OCI-LY3 (cell line): Measurements from ENCODE around the gene RRAGD.

Experiments used
- H2AFZ ChIP-seq: fragments of 200-600, 300-600 bp; shearing (Covaris generic); 2 replicates; pipeline ENCODE4 v1.6.0; 2014; ENCODE audit warnings: antibody characterized with exemption, low read depth, low read length
- H3K27ac ChIP-seq: fragments of 200-600, 300-600 bp; sonication (generic); 2 replicates; pipeline ENCODE4 v1.5.1; 2014; ENCODE audit warnings: mild to moderate bottlenecking, low read length, moderate library complexity, mixed read lengths
- H3K27me3 ChIP-seq: fragments of 200-600, 300-600 bp; sonication (generic); 2 replicates; pipeline ENCODE4 v1.6.1; 2014; ENCODE audit warnings: low read depth, low read length, mixed read lengths
- H3K36me3 ChIP-seq: fragments of 200-600, 300-600 bp; sonication (generic); replicated peaks from 2 replicates; pipeline ENCODE3; 2014; ENCODE audit warnings: low read depth, low read length, mixed read lengths
- H3K4me1 ChIP-seq: fragments of 300-600, 200-600 bp; sonication (generic); 2 replicates; pipeline ENCODE4 v1.6.1; 2014; ENCODE audit warnings: low read length, mixed read lengths
- H3K4me2 ChIP-seq: fragments of 200-600, 300-600 bp; sonication (generic); 2 replicates; pipeline ENCODE4 v1.6.1; 2014; ENCODE audit warnings: low read length, mixed read lengths
- H3K4me3 ChIP-seq: fragments of 300-600, 200-600 bp; sonication (generic); 2 replicates; pipeline ENCODE4 v1.5.1; 2014; ENCODE audit warnings: antibody characterized with exemption, mild to moderate bottlenecking, low read length, moderate library complexity
- H3K79me2 ChIP-seq: fragments of 300-600, 200-600 bp; shearing (Covaris generic); 2 replicates; pipeline ENCODE4 v1.6.1; 2014; ENCODE audit warnings: mild to moderate bottlenecking, low read length, mixed read lengths
- H3K9ac ChIP-seq: fragments of 300-600, 200-600 bp; shearing (Covaris generic); 2 replicates; pipeline ENCODE4 v1.6.0; 2014; ENCODE audit warnings: mild to moderate bottlenecking, low read length, moderate library complexity
- H3K9me3 ChIP-seq: fragments of 200-600, 300-600 bp; shearing (Covaris generic); 2 replicates; pipeline ENCODE4 v1.6.1; 2014; ENCODE audit warnings: low read length, mixed read lengths; ENCODE audit not compliant: insufficient read depth
- H4K20me1 ChIP-seq: fragments of 200-600, 300-600 bp; sonication (generic); 2 replicates; pipeline ENCODE4 v1.6.1; 2016; ENCODE audit warnings: low read length, mixed read lengths; ENCODE audit not compliant: insufficient read depth
- EZH2phosphoT487 ChIP-seq: fragments of 200-600 bp; shearing (Covaris generic); IDR thresholded peaks from 2 replicates; pipeline ENCODE4 v1.6.1; 2018; ENCODE audit warnings: antibody characterized with exemption, mixed run types, low read depth
- TF ChIP-seq, protein P1 (sequence below): fragments of 200-600, 300-600 bp; sonication (generic); IDR thresholded peaks from 2 replicates; pipeline ENCODE4 v1.5.1; 2014; ENCODE audit warnings: antibody characterized with exemption, low read length, low read depth

RRAGD gene

DNA sequence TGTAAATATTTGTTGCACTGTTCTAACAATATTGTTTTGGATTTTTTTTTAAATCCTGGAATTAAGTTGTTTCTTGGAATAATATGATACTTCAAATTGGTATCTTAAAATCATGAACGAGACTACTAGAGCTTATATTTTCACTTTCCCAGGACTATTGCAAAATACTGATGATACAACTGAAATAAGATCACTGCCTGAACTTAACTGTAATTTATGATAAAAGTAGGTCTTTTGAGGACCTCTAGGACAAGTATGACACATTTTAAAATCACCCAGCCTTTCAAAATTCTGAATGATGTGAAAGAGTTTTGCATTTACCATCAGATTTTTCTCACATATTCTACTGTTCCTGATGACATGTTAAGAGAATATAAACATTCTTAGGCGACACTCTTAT lies 50.9 kb downstream of the RRAGD start:
- Histone ChIP-seq H3K36me3 (no peaks in the 10 kb centered on the region), H4K20me1 (no peaks in the 10 kb centered on the region), H3K4me3 (no peak overlapping the region), H3K79me2 (no peaks in the 10 kb centered on the region), H3K4me1 (peaks cover 31% of the 10 kb centered on the region), H3K9me3 (no peaks in the 10 kb centered on the region), H3K4me2 (no peak overlapping the region), H3K27ac (no peak overlapping the region), H2AFZ (no peak overlapping the region), H3K9ac (no peak overlapping the region), H3K27me3 (no peaks in the 10 kb centered on the region)
- TF ChIP-seq EZH2phosphoT487 = no peak
- TF ChIP-seq, protein P1, sequence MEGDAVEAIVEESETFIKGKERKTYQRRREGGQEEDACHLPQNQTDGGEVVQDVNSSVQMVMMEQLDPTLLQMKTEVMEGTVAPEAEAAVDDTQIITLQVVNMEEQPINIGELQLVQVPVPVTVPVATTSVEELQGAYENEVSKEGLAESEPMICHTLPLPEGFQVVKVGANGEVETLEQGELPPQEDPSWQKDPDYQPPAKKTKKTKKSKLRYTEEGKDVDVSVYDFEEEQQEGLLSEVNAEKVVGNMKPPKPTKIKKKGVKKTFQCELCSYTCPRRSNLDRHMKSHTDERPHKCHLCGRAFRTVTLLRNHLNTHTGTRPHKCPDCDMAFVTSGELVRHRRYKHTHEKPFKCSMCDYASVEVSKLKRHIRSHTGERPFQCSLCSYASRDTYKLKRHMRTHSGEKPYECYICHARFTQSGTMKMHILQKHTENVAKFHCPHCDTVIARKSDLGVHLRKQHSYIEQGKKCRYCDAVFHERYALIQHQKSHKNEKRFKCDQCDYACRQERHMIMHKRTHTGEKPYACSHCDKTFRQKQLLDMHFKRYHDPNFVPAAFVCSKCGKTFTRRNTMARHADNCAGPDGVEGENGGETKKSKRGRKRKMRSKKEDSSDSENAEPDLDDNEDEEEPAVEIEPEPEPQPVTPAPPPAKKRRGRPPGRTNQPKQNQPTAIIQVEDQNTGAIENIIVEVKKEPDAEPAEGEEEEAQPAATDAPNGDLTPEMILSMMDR = no peak

DNA sequence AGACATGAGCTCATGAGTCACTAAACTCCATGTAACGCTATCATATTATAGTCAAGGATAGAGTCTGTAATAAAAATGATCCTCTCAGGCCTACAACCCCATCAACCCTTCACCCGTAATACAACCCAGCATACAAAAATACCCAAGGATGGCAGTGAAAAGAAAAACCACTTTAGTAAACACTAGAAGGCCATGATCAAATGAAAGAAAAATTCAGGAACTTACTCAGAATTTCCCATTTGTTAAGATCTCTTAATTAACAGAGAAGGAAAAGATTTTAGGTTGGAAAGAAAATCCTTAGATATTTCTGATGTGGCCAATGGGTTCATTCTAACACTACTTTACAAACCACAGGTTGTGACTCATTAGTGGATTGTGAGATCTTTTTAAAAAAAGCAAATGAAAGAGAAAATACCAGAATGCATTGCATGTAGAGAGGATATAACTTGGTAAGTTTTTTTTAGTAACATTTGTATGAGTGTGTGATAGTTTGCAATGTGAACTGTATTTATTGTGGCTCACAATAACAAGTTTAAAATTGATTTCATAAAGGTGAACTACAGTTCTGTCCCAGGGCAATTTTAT lies 51.6 kb downstream of the RRAGD start:
- no peak overlapping the region for H3K27ac ChIP-seq
- no peak overlapping the region for H3K4me3 ChIP-seq
- no peaks in the 10 kb centered on the region for H3K79me2 ChIP-seq
- TF ChIP-seq, protein P1 = no peak
- no peak for TF ChIP-seq EZH2phosphoT487
- H3K4me1 ChIP-seq = peaks cover 37% of the 10 kb centered on the region
- no peak overlapping the region for H3K9ac ChIP-seq
- H3K4me2 ChIP-seq = no peak overlapping the region
- no peak overlapping the region for H2AFZ ChIP-seq
- no peaks in the 10 kb centered on the region for H4K20me1 ChIP-seq
- no peaks in the 10 kb centered on the region for H3K9me3 ChIP-seq
- no peaks in the 10 kb centered on the region for H3K27me3 ChIP-seq
- H3K36me3 ChIP-seq = no peaks in the 10 kb centered on the region

DNA sequence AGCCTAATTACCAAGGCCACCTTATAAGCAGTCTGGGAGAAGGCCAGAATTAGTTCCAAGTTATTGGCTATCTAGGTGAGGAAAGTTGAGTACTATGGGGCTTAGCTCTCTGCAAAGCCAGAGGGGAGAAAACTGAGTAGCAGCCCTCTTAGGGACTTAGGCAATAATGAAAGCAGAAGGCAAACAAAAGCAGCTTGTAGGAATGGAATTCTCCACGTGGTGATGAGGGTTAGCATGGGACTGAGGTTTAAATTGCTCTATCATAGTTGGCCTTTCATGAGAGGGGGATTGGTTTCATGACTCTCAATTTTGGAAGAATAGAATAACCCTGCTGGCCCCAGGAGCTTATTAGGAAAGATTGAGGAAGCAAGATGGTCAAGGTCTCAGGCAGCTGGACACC lies 52.5 kb downstream of the RRAGD start:
- Histone ChIP-seq H2AFZ (no peak overlapping the region), H3K4me3 (no peak overlapping the region), H3K9ac (no peak overlapping the region), H3K27me3 (no peaks in the 10 kb centered on the region), H3K36me3 (no peaks in the 10 kb centered on the region), H3K4me1 (peaks cover 40% of the 10 kb centered on the region), H3K27ac (no peak overlapping the region), H3K4me2 (no peak overlapping the region), H3K79me2 (no peaks in the 10 kb centered on the region), H4K20me1 (no peaks in the 10 kb centered on the region), H3K9me3 (no peaks in the 10 kb centered on the region)
- TF ChIP-seq, protein P1 = no peak
- TF ChIP-seq EZH2phosphoT487 = no peak

DNA sequence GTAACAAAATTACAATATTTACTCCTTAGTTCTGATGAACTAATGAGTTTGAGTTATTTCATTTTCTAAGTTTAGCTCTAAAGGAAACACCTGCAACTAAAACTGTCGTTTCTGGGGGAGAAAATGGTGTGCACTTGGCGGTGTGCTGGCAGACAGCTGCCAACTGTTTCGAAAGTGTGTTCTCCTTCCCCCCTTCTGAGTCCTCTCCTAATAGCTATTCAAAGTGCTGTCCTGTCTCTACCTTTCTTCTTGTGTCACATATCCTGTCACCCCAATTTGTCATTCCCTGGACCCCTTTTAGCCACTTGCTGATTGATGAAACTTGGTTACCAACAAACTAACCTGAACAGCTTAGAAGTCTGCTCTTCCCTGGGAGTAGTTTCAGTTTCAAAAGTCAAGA lies 54.7 kb downstream of the RRAGD start:
- H3K4me3 ChIP-seq = peak overlapping the region; percentile 64
- no peaks in the 10 kb centered on the region for H3K36me3 ChIP-seq
- H3K9ac ChIP-seq = peak overlapping the region; percentile 34

More for the DNA sequence above, 54.7 kb downstream of the RRAGD start:
- Histone ChIP-seq H2AFZ (no peak overlapping the region; the same call in 1 of the 2 replicates), H3K4me1 (peaks cover 52% of the 10 kb centered on the region), H3K4me2 (peak overlapping the region; percentile 74), H3K9me3 (no peaks in the 10 kb centered on the region), H3K27me3 (no peaks in the 10 kb centered on the region), H3K79me2 (peaks cover 10% of the 10 kb centered on the region; the same call in 1 of the 2 replicates), H4K20me1 (no peaks in the 10 kb centered on the region), H3K27ac (peak overlapping the region; percentile 51)
- no peak for TF ChIP-seq EZH2phosphoT487
- TF ChIP-seq, protein P1 = no peak
